Measurements from ENCODE around the gene LPGAT1. TPM values are rescaled to one million over a fixed set of nuclear protein-coding genes. Genes with fewer than 3 reads are reported as not detected.

The LPGAT1 gene
- total RNA-seq, 1 donor from 2014 or later, result 54.8 TPM

DNA sequence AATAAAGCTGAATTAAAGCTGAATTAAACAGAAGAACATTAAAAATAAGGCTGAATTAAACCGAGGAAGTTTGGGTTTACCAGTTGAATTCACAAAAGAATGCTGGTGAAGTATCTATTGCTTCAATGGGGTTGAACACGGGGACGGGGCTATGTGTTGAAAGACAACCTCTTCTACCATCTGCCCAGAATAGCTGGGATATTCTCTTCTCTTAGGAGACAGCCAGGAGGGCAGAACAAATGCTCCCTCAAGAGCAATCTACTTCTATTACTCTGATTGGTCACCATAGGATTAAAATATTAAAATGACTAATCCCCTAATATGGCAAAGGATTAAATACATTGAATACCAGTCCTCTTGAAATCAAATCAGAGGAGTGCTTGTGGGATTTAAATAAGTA lies 68.4 kb downstream of the LPGAT1 start:
- no peak for DNase-seq (ENCODE audit: low spot score)

DNA sequence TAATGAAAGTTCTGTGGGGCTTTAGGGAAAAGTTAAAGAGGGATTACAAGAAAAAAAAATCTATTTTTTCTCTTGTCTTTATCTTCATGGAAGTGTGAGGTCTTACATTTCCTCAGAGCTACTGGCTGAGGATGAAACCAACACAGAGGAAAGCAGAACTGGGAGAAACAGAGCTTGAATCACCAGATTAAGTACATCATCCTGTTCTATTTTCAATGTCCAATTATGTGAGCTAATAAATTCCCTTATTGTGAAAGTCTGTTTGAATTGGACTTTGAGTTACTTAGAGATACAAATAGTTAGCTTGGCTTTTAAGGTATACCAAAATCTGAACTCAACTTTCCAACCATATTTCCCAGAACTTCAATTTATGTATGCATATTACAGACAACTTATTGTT lies 69.2 kb downstream of the LPGAT1 start:
- no peak for DNase-seq (ENCODE audit: low spot score)

DNA sequence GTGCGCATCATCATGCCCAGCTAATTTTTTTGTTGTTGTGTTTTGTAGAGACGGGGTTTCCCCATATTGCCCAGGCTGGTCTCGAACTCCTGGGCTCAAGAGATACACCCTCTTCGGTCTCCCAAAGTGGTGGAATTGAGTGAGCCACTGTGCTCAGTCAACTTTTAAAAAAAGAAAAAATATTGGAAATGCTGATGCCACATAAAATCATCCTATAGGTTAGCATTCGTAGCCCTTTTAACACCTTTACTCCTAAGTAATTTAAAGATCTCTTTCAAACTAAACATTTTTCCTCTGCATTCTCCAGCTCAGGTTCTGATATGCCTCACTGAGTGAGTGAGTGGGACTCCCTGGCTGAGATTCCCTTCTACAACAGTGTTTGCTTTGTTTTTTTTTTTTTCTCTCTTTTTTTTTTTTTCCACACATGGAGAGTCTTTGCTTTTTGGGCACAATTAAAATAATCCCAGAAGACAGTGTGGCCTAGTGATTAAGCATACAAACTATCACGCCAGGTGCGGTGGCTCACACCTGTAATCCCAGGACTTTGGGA lies 74.0 kb downstream of the LPGAT1 start:
- no peak for DNase-seq (ENCODE audit: low spot score)

- DNase-seq (ENCODE audit: low spot score), result no peak
Observed at GRCh38 chr1:211753649-211754251, 76.8 kb downstream of the LPGAT1 start.

DNA sequence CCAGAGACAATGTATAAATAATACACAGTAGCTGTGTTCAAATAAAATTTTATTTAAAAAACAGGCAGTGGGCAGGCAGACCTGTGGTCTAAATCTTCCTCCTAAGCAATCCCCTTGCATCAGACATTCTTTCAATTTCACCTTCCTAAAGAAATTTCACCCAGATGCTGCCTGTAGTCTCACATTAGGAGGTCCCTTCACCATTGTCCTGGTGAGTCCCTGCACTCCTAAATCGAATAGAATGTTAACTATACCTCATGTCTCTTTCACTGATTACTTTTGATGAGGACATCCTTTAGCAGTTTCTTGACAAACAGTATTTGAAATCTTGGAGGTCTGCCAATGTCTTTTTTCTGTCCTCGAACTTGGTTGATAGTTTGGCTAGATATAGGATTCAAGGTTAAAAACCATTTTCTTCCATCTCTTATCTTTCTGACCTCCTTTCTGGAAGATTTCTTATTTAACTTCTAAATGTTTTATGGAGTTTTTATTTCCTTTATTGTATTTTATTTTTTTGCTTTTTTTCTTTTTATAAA lies 77.5 kb downstream of the LPGAT1 start:
- DNase-seq (ENCODE audit: low spot score), result no peak

- DNase-seq (ENCODE audit: low spot score), result no peak
Observed at GRCh38 chr1:211752317-211752716, 78.2 kb downstream of the LPGAT1 start.

DNA sequence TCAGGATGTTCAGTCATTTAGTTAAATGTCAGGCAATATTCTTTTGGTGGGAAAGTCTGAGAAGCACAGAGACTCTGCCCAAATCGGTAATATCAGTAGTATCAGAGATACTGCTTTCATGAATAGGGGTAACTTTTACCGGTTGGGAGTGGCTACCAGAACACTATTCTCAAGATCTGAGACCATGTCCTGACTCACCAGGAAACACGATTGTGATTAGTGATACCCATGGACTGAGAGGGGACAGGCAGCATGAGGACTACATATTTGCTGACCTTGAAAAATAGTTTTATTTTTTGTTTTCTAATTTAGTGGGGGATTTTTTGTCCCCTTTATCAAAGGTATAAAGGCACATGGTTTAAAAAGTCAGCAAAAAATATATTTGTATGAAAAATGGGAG lies 79.1 kb downstream of the LPGAT1 start:
- no peak for DNase-seq (ENCODE audit: low spot score)

DNA sequence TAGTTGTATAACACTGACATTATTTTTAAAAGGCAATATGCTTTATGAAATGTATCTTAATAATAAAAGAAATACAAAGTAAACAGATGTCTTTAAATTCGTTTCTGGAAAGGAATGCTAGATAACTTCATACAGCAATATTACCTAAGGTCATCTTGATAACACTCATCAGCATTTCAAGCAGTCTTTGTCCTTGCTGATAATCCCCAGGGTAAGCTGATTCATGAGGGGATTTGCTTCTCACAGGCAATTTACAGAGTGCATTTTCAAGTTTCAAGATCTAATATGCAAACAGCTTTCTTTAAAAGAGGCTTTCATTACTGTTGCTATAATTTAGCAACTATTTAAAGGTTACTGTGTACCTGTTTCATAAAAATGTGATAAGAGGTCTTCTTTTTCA lies 80.0 kb downstream of the LPGAT1 start:
- no peak for DNase-seq (ENCODE audit: low spot score)

GRCh38 chr1:211749251-211749650 lies 81.3 kb downstream of the LPGAT1 start:
- DNase-seq (ENCODE audit: low spot score), result no peak

- DNase-seq (ENCODE audit: low spot score), result no peak
Observed at GRCh38 chr1:211748810-211749209, 81.8 kb downstream of the LPGAT1 start.

DNA sequence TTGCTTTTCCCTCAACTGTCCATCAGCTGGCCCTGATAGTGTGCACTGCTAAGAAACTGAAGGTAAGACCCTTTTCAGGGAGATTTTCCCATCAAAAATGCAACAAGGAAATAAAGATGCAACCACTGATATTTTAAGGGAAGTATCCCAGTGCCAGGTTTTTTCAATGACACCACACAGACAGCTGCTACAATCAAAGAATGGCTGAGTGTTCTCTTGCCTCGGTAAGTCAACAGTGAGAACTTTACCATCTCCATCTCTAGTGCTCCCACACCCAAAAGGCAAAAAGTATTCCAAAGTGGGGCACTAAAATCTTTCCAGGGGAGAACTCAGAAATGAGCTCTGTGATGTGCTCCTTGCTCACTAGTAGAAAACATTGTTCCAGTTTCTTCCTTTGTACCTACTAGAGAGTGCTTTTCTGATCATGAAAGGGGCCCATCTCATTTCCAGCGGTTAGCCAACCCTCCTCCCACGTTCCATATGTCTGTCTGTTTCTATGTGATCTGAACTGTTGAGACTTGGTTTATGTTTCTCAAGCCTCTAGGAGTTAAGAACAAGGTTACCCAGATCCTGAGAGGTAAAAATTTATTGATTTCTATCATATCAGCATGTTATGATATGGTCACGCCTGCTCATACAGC lies 87.6 kb downstream of the LPGAT1 start:
- no peak for DNase-seq (ENCODE audit: low spot score)

DNA sequence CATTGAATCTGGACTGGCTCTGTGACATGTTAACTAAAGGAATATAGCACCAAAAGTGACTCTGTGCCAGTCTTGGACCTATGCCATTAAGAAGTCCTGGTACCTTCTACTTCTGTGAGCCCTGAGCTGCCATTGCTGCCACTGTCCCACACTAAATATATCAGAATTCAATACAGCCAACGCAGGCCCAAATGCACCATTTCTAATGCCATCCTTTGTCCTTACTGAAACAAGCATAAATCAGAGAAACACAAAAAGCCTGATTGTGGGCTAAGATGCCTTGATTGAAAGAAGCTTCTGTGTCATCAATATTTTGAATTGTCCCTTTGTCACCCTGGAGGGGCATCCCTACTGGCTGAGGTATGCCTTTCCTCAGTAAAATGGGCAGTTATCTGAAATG lies 88.3 kb downstream of the LPGAT1 start:
- no peak for DNase-seq (ENCODE audit: low spot score)

GRCh38 chr1:211741788-211742187 lies 88.8 kb downstream of the LPGAT1 start:
- DNase-seq (ENCODE audit: low spot score), result no peak

DNA sequence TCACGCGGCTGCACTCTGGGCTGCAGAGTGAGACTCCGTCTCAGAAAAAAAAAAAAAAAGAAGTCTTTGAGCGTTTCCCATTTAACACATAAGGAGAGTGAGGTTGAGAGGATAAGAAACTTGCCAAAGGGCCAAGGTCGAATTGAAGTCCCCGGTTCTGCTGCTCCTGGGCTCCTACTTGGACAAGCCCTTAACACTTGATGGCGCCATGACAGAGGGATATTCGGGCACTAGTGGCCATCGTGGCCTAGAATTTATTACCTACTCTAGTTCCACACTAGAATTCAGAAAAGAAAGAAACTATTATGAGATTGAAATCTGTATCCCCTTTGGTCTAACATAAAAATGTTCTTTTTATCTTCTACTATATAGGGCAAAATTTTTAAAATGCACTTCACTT lies 89.4 kb downstream of the LPGAT1 start:
- DNase-seq (ENCODE audit: low spot score), result no peak

- no peak for DNase-seq (ENCODE audit: low spot score)
Observed at GRCh38 chr1:211739671-211740411, 90.7 kb downstream of the LPGAT1 start.

DNA sequence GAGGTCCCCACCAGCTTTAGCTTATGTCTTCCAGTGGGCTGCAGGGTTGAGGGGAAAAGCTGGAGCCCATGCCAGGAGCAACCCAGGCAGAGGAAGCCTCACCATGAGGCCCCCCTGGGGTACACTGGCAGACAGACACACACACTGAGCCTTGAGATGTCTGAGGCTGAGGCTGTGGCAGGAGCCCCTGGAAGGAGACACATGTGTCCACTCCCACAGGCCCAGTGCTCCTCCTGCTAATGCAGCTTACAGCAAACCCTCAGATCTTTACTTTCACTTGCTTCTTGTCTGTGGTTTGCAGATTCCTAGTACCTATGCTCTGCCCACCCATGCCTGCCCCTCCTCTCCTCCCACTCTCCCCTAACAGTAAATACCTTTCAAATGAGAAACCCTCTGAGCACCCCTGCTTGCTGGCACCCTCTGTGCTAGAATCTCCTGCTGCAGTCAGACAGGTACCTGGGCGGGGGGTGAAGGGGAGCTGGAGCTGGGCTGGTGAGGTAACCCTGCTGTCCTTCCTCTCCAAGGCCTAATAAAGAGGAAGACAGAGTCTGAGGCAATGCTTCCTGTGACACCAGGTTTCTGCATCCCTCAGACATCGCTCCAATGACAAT lies 91.8 kb downstream of the LPGAT1 start:
- DNase-seq (ENCODE audit: low spot score), result no peak

DNA sequence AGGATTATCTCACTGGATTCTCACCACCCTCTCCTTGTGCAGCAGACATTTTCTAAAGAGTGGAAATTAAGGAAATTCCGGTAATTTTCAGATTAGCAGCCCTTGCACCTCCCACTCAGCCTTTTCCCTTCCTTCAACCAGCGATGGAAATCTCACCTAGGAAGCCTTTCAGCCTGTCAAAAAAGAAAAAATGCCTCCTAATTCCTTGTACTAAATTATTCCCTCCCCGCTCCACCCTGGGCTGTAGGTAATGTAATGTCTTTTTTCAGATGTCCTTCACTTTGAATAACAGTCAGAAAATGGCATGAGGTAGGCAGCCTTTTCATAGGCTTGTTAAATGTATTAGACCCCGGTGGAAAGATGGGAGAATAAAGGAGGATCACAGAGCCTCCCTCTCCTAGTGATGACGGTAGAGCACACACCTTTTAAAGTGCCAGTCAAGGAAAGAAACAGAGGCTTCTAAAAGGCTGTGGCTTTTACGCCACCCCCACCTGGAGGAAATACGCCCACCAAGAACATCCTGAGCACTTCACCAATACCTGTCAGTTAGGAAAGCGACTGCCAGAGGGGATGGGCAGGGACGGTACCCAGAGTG lies 92.4 kb downstream of the LPGAT1 start:
- no peak for DNase-seq (ENCODE audit: low spot score)

DNA sequence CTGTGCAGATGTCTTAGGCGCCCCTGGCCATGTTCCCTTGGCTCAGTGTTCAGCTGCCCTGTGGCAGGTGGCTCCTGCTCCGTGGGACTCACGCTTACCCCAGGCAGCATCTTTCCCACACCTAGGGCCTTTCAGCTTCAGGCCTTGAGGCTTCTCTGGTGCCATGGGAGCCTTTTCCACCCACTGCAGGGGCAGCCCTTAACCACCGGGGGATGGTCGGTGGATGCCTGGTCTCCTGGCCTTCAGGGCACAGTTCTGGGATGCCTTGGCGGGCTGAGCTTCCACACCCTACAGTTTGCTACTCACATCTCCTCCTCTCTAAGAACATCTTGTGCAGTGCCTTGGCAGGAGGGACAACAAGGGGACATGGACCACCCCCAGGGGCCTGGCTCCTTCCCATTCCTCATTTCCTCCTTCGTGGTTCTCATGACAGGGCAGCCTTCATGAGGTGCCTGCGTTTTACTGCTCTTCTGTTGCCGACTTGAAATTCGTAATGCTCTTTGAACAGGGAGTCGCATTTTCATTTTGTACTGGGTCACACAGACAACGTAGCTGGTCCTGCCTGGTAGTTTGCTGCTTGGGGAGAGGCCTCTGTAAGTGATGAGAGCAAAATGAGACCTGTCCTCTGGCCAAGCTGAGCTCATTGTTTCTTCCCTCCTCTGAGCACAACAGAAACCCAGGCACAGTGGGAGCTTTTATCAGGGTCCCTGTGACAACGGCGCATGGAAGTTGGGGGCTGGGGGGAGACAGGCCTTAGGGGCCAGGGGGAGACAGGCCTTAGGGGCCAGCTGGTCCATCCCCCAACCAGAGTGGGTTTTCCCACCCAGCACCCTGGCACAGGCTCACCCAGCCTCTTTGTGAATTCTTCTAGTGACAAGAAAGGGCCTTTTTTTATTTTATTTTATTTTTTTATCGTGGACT lies 93.2 kb downstream of the LPGAT1 start:
- no peak for DNase-seq (ENCODE audit: low spot score)

- no peak for DNase-seq (ENCODE audit: low spot score)
Observed at GRCh38 chr1:211736351-211736915, 94.1 kb downstream of the LPGAT1 start.

Measured in ureter (tissue), 1 donor.